GM21515 (cell line): ENCODE data around the gene KCNIP4.
A peak's percentile ranks its signal among the peaks of the same experiment; 100 is the strongest.

Source experiments
- ATAC-seq: cut with Tn5 transposase; IDR thresholded peaks from one replicate; pipeline ENCODE4 v1.9.1; 2021; ENCODE audit not compliant: unreplicated experiment

KCNIP4 gene

GRCh38 chr4:21768349-21769310 lies 179.9 kb downstream of the KCNIP4 start:
- peak; percentile 63 for ATAC-seq

DNA sequence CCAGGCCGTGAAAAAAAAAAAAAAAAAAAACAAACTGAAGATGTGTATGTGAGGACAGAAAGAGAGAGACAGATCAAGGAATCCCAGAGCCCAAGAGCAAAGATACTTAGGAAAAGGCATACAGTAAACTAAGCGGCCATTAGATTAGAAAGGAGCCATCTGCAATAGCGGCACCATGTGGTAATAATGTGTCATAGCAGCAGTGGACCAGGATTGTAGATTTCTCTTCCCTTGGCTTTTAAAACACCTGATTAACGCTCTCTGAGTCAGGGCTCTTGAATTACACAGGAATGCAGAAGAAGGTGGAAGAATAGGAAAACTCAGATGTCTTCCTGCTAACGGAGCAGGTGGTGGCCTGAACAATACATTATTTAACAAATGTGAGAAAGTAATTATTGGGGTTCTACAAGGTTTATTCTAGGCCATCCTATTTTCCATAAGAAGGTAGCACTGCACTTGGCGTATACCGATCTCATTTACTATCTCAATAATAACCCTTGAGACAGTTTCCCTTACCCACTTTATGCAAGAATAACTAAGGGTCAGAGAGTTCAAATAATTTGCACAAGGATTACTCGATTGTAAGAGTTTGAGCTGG lies 182.7 kb downstream of the KCNIP4 start:
- peak; percentile 68 for ATAC-seq

GRCh38 chr4:21763855-21764254 lies 184.7 kb downstream of the KCNIP4 start:
- no peak for ATAC-seq

GRCh38 chr4:21757248-21757647 lies 191.3 kb downstream of the KCNIP4 start:
- ATAC-seq, result no peak

DNA sequence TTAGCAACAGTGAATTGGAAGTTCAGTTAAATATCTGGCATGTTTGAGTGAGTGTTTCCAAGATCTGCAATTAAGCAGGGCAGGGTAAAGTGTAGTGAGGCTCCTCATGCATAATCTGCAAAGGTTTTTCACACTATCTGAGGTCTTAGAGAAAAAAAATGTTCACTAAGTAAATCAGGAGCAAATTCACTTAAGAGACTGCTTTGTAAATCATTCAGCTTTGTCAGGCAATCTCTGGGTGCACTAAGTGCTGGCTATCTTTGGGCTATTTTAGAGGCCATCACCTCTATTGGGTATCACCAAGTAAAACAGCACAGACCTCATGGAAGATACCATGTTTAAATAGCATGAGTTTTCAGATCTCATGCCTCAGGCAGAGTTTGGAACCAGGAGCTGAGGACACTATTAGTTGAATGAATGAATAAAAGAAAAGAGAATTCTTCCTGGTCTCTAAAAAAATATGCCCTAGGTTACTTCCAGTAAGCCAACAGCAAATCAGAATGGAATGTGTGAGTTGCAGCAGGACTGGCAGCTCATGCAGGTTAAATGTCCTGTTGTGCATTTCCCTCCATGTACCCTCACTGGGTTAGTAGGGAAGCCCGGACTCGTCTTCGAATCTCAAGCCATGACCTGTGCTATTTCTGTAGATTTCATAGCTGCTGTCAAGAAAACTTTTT lies 195.3 kb downstream of the KCNIP4 start:
- ATAC-seq, result no peak

- ATAC-seq, result no peak
Measured at GRCh38 chr4:21752616-21753015, 196.0 kb downstream of the KCNIP4 start.

DNA sequence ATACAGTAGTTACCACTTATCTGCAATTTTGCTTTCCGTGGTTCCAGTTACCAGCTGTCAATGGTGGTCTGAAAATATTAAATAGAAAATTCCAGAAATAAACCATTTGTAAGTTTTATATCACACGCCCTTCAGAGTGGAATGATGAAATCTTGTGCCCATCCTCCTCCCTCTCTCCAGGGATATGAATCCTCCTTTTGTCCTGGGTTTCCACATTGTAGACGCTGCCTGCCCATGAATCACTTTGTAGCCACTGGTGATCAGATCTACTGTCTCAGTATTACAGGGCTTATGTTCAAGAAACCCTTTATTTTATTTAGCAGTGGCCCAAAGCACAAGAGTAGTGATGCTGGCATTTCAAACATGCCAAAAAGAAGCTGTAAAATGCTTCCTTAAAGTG lies 198.6 kb downstream of the KCNIP4 start:
- ATAC-seq, result no peak

DNA sequence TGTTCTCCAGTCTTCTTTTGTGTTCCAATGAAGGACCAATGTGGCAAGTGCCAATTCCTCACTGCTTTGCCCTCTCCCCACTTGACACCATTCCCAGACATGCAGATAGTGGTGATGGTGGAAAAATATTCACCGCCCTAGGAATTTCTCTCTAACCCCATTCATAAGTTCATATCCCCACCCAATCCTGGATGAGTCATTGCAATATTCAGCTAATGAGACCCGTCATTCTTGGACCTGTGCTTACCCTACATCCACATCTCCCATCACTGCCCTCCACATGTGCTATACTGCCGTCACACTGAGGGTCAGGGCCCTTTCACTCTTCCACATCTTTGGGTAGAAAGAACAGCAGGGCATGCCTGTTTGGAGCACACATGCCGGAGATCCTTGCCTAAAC lies 199.2 kb downstream of the KCNIP4 start:
- ATAC-seq, result no peak

DNA sequence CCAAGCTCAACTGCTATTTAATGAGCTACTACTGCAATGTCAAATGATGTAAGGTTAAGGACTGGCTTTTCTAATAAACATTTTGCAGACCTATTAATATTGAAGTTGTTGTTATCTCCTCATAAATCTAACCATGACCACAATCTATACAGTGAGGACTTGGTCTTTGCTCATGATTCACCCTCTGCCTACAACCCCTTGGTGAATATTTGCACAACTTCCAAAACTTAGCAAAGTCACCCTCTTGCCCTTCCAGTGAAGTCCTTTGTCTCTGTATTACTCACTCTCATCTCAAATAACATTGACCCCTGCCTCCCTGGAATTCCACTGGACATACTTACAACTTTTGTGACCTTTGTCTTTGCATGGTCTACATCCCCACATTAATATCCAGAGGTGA lies 204.5 kb downstream of the KCNIP4 start:
- no peak for ATAC-seq

- no peak for ATAC-seq
Measured at GRCh38 chr4:21742326-21742725, 206.2 kb downstream of the KCNIP4 start.

DNA sequence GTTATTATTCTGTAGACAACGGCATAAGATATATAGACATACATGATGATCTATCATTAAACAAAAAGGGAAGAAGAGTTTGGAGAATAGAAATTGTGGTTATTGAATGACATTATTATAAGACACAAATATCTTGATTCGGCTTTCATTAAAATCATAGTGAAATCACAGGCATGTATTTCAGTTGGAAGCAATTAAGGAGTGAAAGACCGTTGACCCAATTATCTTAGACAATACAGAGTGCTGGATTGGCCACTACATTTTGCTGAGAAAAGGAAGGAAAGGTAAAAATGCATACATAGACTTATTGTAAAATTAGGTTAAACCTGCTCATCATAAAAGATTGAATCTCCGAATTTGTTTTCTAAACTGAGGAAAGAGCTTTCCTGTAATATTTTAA lies 209.8 kb downstream of the KCNIP4 start:
- ATAC-seq, result no peak

GRCh38 chr4:21735866-21736265 lies 212.7 kb downstream of the KCNIP4 start:
- no peak for ATAC-seq

GRCh38 chr4:21733894-21734630 lies 214.5 kb downstream of the KCNIP4 start:
- no peak for ATAC-seq

DNA sequence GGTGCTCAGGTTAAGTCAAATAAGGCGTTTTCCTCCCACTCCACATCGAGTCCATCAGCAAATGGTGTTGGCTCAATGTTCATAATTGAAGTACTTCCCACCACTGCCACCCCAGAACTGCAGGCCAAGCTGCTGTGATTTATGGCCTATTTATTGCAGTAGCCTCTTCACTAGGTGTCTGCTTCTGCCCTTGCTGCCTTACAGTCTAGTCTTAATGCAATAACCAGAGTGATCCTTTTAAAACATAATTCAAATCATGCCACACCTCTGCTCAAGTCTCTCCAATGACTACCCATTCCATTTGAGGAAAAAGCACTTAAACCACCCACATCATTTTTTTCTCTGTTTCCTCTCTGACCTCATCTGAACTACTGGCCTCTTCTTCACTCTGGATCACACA lies 220.3 kb downstream of the KCNIP4 start:
- no peak for ATAC-seq

DNA sequence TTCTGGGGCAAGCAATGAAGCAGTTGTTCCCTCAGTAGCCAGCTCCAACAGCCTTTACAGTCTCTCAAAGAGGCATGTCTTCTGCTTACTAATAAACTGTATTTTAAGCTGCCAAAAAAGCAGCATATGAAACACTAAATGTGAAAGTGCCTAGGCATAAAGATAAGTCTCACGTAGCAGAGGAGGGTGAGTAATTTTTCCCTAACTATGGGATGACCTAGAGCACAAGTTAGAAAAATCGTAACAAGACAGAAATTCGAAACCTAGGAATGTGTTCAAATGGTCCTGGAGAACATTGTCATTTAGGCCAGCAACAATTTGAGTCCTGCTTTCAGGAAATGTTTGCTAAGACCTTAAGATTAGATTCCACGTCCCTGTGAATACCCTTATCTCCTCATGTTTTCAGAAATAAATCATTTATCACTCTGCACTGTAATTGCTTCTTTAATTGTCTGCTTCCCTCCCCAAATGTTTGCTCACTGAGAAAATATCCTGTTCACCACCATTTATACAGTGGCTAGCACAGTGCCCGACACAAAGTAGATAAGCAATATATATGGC lies 222.2 kb downstream of the KCNIP4 start:
- ATAC-seq, result no peak

- ATAC-seq, result no peak
Measured at GRCh38 chr4:21722157-21722839, 226.3 kb downstream of the KCNIP4 start.

GRCh38 chr4:21716531-21716930 lies 232.0 kb downstream of the KCNIP4 start:
- no peak for ATAC-seq

GRCh38 chr4:21710179-21710835 lies 238.3 kb downstream of the KCNIP4 start:
- ATAC-seq, result no peak

DNA sequence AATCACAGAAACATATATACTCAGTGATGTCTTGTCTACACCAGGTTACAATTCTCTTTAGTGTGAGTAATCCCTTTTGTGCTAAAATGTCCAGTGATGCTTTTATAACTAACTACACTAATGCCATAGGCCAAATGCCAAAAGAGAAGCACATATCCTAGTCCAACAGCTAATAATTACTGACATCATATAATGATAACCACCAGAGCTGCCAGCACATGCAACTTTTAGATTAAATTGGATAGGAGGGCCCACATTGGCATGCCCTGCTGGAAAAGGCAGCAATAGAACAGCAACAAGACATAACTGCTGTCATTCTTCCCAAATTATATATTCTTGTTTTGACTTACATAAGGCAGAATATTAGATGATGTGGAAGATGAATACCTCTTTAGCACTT lies 238.8 kb downstream of the KCNIP4 start:
- no peak for ATAC-seq

GRCh38 chr4:21709031-21709430 lies 239.5 kb downstream of the KCNIP4 start:
- no peak for ATAC-seq
